GM21825 (cell line): ENCODE results near the gene WDR33.
A peak's percentile ranks its signal among the peaks of the same experiment; 100 is the strongest.

Experiments used
- ATAC-seq: cut with Tn5 transposase; IDR thresholded peaks from one replicate; pipeline ENCODE4 v1.9.1; 2021; ENCODE audit warnings: mild to moderate bottlenecking, moderate library complexity; ENCODE audit not compliant: unreplicated experiment

Gene WDR33

DNA sequence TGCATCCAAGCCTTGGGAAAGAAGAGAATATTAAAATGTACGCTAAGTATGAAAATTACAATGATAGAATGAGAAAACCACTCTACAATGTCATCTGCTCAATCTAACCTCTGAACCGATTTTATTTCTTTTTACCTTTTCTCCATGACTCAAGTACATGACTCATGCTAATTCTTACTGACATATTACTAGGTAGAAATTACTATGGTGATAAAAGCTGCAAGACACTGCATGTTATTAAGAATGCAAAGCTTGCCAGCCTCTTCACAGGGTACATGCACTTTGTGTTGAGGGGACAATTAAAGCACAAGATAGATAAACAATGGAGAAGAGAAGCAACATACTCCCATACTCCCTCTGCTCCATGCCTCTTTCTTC, 89.0 kb downstream of the WDR33 start:
- no peak for ATAC-seq

DNA sequence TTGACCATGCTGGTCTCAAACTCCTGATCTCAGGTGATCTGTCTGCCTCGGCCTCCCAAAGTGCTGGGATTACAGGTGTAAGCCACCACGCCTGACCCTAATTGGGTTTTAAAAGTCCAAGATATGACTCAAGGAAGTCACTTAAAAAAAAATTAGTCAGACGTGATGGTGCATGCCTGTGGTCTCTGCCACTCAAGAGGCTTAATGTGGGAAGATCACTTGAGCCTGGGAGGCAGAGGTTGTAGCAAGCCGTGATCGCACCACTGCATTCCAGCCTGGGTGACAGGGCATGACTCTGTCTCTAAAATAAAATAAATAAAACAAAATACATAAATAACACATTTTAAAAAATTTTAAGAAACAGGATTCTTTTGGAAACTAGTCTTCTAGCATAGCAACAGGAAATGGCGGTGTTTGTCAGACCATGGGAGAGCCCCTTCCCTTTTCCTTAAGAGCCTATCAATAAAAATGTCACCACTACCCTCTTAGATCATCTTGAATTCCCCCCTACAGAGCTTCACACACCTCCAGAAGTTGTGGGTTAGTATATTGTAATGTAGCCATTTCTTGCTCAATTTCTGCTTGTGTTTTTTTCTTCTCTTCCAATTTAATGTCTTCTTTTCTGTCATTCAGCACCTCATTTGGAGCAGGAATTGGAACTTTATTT, 89.5 kb downstream of the WDR33 start:
- no peak for ATAC-seq

DNA sequence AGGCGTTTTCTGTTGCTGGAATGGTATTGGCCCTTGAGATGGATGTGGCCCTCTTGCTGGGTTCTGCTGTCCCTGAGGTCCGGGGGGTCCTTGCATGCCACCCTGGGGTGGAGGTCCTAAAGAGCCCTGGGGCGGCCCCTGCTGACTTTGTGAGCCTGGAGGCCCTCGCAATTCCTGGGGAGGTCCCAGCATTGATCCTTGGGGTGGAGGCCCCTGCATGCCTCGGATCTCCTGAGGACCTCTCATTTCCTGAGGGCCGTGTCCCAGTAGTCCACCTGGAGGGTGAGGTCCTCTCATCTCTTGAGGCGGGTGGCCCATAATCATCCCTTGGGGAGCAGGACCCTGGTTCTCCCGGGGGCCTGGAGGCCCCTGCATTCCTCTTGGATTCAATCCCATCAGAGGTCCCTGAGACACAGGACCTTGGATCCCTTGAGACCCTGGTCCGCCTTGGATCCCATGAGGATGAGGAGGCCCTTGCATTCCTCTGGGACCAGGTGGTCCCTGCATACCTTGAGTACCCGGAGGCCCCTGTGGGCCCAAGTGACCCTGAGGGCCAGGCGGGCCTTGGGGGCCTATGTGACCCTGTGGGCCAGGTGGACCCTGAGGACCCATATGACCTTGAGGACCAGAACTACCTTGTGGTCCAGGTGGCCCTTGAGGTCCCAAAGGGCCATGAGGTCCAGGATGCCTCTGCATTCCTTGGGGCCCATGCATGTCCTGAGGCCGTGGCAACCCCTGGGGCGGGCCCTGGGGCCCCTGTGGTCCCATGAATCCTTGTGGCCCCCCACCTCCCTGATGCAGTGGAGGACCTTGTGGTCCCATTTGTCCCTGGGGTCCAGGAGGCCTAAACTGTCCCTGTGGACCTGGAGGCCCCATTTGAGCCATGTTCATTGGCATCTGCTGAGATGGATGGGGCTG, 91.4 kb downstream of the WDR33 start:
- ATAC-seq, result no peak

DNA sequence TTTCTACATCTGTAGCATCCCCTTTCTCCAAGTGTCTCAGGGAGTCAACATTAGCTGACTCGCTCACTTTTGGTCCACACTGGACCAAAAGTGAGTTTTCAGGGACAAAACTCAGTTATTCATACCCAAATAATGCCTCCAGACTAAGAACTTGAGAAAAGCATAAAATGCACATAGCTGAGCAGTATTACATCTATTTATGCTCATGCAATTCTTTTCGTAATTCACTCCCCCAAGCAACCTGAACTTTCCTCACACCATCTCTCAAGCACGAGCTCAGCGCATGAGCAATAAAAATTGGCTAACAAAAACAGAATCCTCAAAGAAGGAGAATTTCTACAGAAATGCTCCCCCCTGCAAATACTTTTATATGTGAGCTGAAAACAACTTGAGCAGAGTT, 92.7 kb downstream of the WDR33 start:
- ATAC-seq, result no peak

DNA sequence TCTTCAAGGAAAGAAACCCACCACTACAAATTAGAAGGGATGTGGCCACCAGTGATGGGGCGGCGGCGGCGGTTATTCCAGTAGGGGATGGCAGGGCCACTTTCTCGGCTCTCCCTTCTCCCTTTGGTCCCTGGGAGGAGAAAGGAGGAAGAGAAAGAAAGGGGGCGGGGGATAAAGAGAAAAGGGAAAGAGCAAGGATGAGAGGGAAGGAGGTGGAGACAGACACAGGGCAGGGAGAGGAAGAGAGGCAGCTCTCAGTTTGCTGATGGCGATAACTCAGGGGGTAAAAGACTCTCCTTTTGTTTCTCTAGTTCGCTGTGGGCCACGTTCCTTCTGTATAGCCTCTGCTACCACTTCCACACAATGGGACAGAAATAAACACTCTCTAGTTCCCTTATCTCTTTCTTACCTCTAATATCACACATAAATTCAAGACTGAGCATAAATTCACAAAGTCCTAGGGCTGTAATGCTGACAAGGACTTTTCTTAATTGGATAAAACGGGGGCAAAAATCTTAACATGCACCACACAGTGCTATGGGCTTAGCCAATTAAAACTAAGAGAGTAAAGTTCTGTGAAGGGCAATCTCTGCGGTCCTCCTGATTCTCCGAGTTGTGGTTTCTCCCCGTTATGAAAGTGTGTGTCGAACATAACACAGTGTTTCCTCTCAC, 95.1 kb downstream of the WDR33 start:
- no peak for ATAC-seq

DNA sequence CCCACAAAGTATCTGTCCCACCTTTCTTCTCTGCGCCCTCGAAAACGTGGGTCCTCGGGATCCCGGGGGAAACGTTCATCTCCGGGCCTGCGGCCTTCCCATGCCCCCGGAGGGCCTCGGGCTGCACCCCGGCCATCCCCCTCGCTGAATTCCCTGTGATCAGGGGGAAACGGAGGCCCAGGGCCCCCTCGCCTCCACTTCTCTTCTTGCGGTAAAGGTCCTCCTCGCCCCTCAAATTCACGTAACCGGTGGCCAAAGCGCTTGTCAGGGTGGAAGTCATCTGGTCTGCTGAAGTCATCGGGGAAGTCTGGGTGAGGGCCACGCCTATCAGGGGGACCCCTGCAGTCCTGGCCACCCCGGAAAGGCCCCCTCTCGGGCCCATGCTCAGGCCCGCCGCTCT, 97.4 kb downstream of the WDR33 start:
- ATAC-seq, result no peak

DNA sequence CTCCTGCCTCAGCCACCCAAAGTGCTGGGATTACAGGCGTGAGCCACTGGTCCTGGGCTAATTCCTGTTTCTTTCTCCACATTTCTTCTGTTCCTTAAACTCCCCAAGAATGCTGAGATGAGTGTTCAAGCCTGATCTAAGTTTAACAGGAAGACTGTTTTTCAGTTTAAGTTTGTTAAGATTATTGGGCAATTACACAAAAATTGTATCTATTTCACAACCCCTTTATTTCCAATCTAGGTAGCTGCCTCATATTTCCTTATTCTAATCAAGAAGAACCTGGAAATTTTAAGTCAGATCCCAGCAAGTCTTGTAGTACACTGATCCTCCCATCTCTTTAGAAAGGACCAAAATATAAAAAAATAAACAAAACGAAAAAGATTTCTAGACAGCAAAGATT, 98.0 kb downstream of the WDR33 start:
- ATAC-seq, result no peak

DNA sequence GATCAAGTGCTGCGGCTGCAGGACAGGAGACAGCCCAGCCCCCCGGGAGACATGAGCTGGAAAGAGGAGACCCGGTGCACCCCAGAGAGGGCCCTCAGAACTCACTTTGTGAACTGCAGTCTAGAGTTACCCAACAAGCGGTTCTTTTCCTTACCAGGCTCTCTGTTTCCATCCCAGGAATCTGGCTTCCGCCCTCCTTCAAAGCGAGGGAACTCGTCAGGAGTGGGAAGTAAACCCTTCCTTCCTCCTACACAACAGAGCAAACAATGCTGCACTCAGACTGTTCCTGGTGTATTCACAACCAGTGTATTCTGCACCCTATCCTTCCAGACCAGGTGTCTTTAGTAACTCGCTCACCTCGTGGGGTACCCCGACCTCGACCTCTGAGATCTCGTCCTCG, 101.6 kb downstream of the WDR33 start:
- ATAC-seq, result no peak

DNA sequence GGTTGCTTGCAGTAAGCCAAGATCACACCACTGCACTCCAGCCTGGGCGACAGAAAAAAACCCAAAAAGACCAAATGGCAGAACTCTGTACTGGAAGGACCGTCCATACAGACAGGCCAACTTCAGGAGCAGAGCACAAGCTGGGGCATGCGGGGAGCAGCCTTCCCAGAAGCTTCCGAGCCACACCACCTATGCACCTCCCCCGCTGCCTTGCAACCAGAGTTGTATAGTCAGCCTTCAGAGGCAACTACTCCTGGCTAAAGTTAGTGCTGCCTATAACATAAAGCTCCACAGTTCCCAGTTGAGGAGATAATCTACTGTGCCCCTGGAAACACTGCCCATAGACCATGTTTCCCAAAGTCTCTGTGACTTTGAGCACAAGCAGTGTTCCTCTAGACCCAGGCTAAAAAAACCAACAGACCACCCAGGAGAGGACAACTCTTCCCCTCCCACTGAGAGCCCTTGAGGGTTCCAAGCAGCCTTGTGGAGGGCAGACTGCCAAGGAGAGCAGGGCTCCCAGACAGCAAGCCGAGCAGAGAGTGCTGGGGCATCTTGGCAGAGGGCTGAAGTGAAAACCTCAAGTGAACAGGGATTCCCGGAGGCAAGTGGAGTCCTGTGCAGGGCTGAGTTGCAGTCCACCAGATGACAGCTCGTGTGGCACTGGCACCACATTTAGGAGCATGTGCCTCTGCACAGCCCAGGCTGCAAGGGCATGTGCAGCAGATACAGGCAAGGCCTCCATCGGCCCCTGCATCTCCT, 102.9 kb downstream of the WDR33 start:
- ATAC-seq, result no peak

DNA sequence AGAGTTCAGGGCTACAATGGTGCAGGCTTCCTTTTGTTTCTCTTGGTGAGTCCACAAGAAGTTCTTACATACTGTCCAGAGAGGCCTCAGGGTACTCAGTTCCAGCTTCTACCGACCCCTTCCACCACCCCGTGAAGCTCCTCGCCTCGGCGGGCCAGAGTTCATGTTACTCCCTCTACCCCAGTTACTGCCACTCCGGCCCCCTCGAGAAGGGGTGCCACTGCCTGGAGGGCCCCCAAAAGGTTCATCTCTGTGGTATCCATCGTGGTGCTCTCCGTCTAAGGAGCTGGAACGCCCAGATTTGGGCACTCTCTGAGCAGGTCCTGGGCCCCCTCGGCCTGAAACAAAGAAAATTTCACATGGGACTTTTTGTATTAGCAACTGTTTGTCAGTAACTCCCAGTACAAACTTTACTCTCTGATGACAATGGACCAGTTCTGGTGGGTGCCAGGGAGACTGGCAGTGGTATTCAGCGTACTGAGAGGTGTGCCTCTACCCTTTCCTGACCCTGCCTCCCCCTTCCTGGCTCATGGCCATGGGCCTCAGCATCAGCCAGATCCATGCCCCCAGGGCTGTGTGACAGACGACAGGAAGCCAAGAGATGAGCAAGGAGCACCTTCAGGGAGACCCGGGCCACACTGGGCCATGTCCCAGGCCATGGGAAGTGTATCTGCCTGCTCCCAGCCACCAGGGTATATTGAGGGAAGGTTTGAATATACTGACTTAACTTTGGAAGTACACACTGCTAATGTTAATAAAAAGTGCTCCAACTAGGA, 104.6 kb downstream of the WDR33 start:
- no peak for ATAC-seq

DNA sequence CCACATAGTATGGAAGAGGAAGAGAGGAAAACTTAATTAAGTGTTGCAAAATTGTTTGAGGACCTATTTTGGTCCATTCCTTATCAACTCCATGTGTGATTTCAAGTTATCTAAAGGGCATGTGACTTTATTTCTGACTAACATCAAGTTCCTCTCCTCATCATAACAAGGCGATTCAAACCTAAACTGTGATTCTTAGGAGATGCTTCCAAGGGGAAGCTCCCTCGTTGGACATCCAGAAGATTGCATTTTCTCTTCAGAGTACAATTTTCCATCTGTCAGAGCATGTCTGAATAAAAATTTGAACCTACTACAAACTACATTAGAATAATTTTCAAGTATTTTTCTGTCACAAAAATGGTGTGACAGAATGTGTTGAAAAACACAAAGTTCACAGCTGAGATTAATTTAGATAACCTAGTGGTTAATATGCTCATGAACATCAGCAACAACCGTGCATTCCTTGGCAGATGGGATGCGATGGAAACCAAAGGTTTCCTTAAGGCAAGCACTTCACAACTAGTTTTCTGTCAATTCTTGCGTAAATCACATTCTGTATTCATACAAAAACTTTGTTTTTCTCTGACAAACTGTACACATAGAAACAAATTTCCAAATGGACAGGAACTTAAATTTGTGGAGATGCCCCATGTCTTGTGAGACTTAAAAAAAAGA, 105.4 kb downstream of the WDR33 start:
- ATAC-seq, result no peak

DNA sequence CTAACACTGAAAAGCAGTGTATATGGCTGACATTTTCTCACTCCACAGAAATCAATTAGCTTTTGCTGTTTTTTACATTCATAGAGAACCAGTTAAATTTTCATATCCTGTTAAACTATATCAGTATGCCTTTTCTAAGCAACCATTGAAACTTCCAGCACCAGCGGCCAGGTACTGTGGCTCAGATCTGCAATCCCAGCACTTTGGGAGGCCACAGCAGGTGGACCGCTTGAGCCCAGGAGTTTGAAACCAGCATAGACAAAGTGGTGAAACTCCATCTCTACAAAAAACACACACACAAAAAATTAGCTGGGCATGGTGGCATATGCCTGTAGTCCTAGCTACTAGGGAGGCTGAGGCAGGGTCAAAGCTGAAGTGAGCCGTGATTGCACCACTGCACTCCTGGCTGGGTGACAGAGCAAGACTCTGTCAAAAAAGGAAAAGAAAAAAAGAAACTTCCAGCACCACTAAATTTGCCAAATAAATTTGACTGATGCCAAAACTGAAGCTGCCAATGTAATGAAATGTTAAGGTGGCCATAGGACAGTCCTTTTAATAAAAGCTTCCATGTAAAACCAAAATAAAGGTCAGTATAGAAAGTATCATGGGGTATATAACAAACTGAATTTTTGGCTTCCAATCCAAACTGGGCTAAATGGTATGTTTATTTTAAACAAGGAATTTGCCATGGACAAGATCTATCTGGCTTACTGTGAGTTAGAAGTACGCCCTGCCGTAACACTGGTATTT, 106.2 kb downstream of the WDR33 start:
- ATAC-seq, result no peak

DNA sequence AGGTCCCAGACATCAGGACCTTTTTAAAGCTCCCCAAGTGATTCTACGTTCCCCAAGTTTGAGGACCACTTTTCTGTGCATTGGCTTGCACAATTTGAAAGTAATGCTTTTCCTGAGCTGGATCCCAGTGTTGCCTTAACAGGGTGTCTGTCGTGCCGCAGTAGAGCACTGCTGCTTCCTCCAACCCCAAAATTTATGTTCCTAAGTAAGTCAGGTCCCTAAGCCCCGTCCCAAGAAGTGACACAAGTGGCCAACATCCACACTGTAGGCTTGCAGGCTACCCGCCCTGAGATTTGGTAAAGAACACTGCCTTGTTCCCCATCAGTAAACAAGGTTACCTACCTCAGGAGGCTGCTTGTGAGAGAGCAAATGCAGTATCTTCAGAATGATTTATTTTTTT, 107.7 kb downstream of the WDR33 start:
- ATAC-seq, result no peak

DNA sequence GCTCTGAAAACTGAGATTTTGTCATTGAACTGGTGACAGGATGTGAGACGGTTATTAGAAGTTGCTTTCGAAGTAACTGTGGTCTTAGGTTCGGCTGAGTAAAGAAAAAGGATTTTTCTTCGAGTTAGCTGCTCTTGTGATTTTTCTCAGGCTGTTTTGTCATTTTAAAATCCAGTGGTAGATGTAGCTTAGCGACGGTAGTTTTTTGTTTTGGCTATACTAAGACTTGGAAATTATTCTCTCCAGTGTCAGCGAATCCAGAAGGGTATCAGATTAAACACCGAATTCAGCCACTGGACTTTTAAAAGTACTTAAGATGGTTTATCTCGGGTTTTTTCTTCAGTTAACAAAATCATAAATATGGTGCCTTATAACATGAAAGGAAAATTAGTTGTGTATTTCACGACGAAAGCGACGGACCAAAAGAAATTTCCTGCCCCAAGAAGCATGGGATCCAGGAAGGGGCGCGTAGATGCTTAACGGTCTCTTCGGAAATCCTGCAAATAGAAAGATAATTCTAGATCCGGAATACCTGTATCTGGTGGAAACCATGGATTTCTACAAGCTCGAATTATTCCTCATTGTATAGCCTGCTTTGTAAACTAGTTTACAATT, 108.5 kb downstream of the WDR33 start:
- ATAC-seq, result no peak

DNA sequence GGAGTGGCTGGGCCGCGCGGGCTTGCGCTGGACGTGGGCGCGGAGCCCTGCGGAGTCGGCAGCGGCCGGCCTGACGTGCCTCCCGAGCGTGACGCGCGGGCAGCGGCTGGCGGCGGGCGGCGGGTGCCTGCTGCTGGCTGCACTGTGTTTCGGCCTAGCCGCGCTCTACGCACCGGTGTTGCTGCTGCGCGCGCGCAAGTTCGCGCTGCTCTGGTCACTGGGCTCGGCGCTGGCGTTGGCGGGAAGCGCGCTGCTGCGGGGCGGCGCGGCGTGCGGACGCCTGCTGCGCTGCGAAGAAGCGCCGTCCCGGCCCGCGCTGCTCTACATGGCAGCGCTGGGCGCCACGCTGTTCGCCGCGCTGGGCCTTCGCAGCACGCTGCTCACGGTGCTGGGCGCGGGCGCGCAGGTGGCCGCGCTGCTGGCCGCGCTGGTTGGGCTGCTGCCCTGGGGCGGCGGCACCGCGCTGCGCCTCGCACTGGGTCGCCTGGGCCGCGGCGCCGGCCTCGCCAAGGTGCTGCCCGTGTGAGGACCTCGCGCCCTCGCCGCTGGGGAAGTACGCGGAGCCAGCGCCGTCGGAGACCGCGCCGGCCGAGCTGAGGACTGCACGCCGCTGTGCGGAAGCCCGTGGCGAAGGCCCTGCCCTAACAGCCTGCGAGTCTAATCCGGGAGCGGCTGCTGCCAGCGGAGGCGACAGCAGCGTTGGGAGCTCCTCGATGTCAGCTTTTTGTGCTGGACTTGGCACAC, 109.1 kb downstream of the WDR33 start:
- peak; percentile 46 for ATAC-seq

DNA sequence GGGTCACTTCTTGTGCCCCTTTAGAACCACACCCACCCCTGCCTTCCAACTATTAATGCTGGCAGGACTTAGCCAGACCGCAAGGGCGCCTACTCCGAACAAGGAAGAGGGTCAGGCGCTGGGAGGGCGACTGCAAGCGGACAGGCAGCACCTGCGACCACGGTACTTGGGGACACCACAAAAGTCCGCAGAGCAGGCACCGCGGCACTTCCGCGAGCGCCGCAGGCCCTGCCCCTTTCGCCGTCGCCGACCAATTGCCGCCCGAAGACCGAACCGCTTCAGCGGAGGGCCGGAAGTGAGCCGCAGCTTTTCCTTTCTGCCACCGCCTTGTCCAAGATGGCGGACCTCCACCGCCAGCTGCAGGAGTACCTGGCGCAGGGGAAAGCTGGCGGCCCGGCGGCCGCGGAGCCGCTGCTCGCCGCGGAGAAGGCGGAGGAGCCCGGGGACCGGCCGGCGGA, 109.7 kb downstream of the WDR33 start, which contains the start of gene SFT2D3:
TSS of gene SFT2D3 (plus strand) at position 305 of the 458 bp plus-strand sequence. CDS start at position 337, 32 bp downstream.
- ATAC-seq, result peak; percentile 64

DNA sequence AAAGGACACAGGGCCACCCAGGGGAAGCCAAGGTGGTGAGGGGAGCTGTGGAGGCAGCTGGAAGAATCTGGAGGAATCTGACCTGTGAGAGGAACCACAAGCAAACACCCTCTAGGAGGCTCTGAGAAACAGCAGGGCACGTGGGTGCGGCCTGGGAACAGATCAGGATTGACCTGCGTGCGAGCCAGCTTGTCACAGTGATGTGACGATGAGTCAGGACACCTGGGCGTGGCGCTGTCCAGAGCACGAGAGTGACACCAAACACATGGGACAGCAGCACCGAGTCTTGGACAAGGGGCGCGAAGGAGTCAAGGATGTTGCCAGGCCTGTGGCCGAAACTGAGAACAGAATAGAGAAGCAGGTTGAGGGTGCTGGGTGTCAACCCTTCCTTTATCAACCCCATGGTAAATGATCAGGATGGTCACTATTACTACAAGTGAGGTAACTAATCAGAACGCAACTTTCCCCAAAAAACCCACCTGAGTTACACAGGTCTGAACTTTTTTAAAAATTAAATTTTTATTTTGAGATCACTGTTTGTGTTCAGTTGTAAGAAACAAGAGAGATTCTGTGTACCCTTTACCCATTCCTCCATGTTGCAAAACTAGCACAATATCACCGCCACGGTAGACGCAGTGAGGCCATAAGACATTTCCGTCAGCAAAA, 110.3 kb downstream of the WDR33 start:
- ATAC-seq, result peak; percentile 61
